Endothelial cell of umbilical vein (primary cell): ENCODE measurements around the gene LFNG. TPM values are rescaled to one million over a fixed set of nuclear protein-coding genes. Genes with fewer than 3 reads are reported as not detected.

Experiments
- BruUV-seq: library from RNA; stranded (reverse); fragments of 400-500 nt; replicated peaks from 2 replicates; lab custom pipeline; 2021; lab: Mats Ljungman, UMichigan
- CTCF ChIA-PET: fragments of 300-600, 350-600 bp; sonication (Branson Sonifier 250); formaldehyde crosslinking; loops from one replicate; lab custom pipeline; 2021; ENCODE audit warnings: antibody characterized with exemption, inconsistent platforms; lab: Charles Lee
- POLR2A ChIA-PET: fragments of 300-600, 350-600 bp; sonication (Branson Sonifier 250); formaldehyde crosslinking; loops from one replicate; lab custom pipeline; 2021; ENCODE audit warnings: antibody characterized with exemption, inconsistent platforms; lab: Charles Lee
- DNase-seq: peaks from one replicate; pipeline ENCODE4 v3.0.0-alpha.2; 2011; ENCODE audit warnings: low read depth, low spot score
- FAIRE-seq: peaks from 2 replicates; lab custom pipeline; 2011; peaks lifted over from hg19 to GRCh38; lab: Jason Lieb, UNC
- H2AFZ ChIP-seq: 2 replicates; pipeline ENCODE4 v1.6.0; 2012; ENCODE audit warnings: low read depth, low read length, control low read depth, inconsistent platforms
- H3K27ac ChIP-seq: 2 replicates; pipeline ENCODE4 v1.5.1; 2011; ENCODE audit warnings: low read depth, mild to moderate bottlenecking, control low read depth, low read length, moderate library complexity; ENCODE audit not compliant: insufficient read depth
- H3K27me3 ChIP-seq, 2 experiments: 2 replicates each; pipeline versions ENCODE4 v1.6.0 to v1.6.1; 2011; ENCODE audit warnings: low read length in 2 of 2, mixed read lengths in 1 of 2; ENCODE audit not compliant: control insufficient read depth in 2 of 2, insufficient read depth in 2 of 2
- H3K36me3 ChIP-seq, 2 experiments: 2 replicates in 1 of 2; 3 replicates in 1 of 2; pipeline ENCODE4 v1.5.1; 2011; ENCODE audit warnings: low read length in 2 of 2, mild to moderate bottlenecking in 1 of 2, moderate library complexity in 1 of 2; ENCODE audit not compliant: control insufficient read depth in 2 of 2, insufficient read depth in 2 of 2; ENCODE audit errors: extremely low read depth in 1 of 2
- H3K4me1 ChIP-seq: 3 replicates; pipeline ENCODE4 v1.5.1; 2011; ENCODE audit warnings: mild to moderate bottlenecking, low read length; ENCODE audit not compliant: control insufficient read depth, insufficient read depth; ENCODE audit errors: extremely low read depth
- H3K4me2 ChIP-seq: 2 replicates; pipeline ENCODE4 v1.6.1; 2011; ENCODE audit warnings: low read length, control low read depth, mixed read lengths; ENCODE audit not compliant: insufficient read depth
- H3K4me3 ChIP-seq, 3 experiments: fragments of 200-600 bp in 1 of 3; sonication (generic), shearing (Covaris generic) in 1 of 3; replicated peaks in 1 of 3; 2 replicates each; pipeline ENCODE4 v1.5.1; 2011 to 2016; ENCODE audit warnings: control low read depth in 3 of 3, low read length in 3 of 3, mild to moderate bottlenecking in 2 of 3, inconsistent platforms in 1 of 3, low read depth in 1 of 3, moderate library complexity in 1 of 3; ENCODE audit not compliant: insufficient read depth in 1 of 3
- H3K79me2 ChIP-seq: 2 replicates; pipeline ENCODE4 v1.6.0; 2012; ENCODE audit warnings: low read length, inconsistent platforms; ENCODE audit not compliant: control insufficient read depth, insufficient read depth
- H3K9ac ChIP-seq: replicated peaks from 2 replicates; pipeline ENCODE3; 2011; ENCODE audit warnings: low read length, control low read depth; ENCODE audit not compliant: insufficient read depth; ENCODE audit errors: extremely low read depth
- H3K9me1 ChIP-seq: replicated peaks from 3 replicates; pipeline ENCODE4 v1.6.0; 2011; ENCODE audit warnings: mild to moderate bottlenecking, low read length; ENCODE audit not compliant: control insufficient read depth, insufficient read depth; ENCODE audit errors: extremely low read depth
- H3K9me3 ChIP-seq: replicated peaks from 2 replicates; pipeline ENCODE4 v1.5.1; 2012; ENCODE audit warnings: low read length, inconsistent platforms; ENCODE audit not compliant: control insufficient read depth, insufficient read depth
- H4K20me1 ChIP-seq: replicated peaks from 2 replicates; pipeline ENCODE3; 2011; ENCODE audit warnings: mild to moderate bottlenecking, low read length; ENCODE audit not compliant: control insufficient read depth, insufficient read depth; ENCODE audit errors: extremely low read depth
- CTCF ChIP-seq, 2 donors: IDR thresholded peaks; 1 replicate in 1 of 2; 2 replicates in 1 of 2; pipeline ENCODE4 v1.5.1; 2011; ENCODE audit warnings: low read length in 2 of 2, mild to moderate bottlenecking in 2 of 2, moderate library complexity in 2 of 2, control low read depth in 1 of 2, inconsistent platforms in 1 of 2, low read depth in 1 of 2; ENCODE audit not compliant: insufficient read depth in 1 of 2; ENCODE audit errors: extremely low read depth in 1 of 2
- EZH2 ChIP-seq: IDR thresholded peaks from 2 replicates; pipeline ENCODE4 v1.6.1; 2012; ENCODE audit warnings: borderline replicate concordance, low read depth, mild to moderate bottlenecking, moderate library complexity, low read length, inconsistent platforms; ENCODE audit not compliant: severe bottlenecking
- FOS ChIP-seq: IDR thresholded peaks from 2 replicates; pipeline ENCODE4 v1.6.1; 2011; ENCODE audit warnings: mild to moderate bottlenecking, low read length, moderate library complexity, borderline replicate concordance; ENCODE audit not compliant: insufficient read depth
- GATA2 ChIP-seq: IDR thresholded peaks from 2 replicates; pipeline ENCODE4 v1.7.0; 2011; ENCODE audit warnings: low read depth, mild to moderate bottlenecking, moderate library complexity, mixed read lengths, low read length; ENCODE audit not compliant: insufficient read length, insufficient read depth
- JUN ChIP-seq: IDR thresholded peaks from 2 replicates; pipeline ENCODE4 v1.6.1; 2011; ENCODE audit warnings: borderline replicate concordance, low read depth; ENCODE audit not compliant: insufficient read length, insufficient read depth
- MAX ChIP-seq: IDR thresholded peaks from 2 replicates; pipeline ENCODE4 v1.6.1; 2011; ENCODE audit not compliant: insufficient read depth, insufficient read length
- MYC ChIP-seq: IDR thresholded peaks from one replicate; pipeline ENCODE4 v1.6.1; 2011; ENCODE audit warnings: mild to moderate bottlenecking, low read depth, low read length
- POLR2A ChIP-seq: IDR thresholded peaks from 2 replicates; pipeline ENCODE4 v1.6.1; 2012; ENCODE audit warnings: low read depth, mild to moderate bottlenecking, control low read depth, low read length
- POLR2AphosphoS5 ChIP-seq: IDR thresholded peaks from 2 replicates; pipeline ENCODE4 v1.6.1; 2012; ENCODE audit warnings: low read depth, mild to moderate bottlenecking, control low read depth, low read length, moderate library complexity; ENCODE audit not compliant: insufficient read depth
- dilution Hi-C: fragments of 300-500 bp; cut with MboI; formaldehyde crosslinking; loops from one replicate; pipeline ENCODE4 v1.15.0; 2019; ENCODE audit warnings: low sequenced_read_pairs; ENCODE audit not compliant: extremely low pct_ligation_motif_present
- intact Hi-C: fragments of 100-400 bp; cut with micrococcal nuclease; formaldehyde crosslinking; loops from one replicate; pipeline ENCODE4 v1.10.0; 2022
- polyA plus RNA-seq, 4 experiments: library from polyadenylated mRNA; depleted of rRNA in 3 of 4; stranded (reverse) in 3 of 4; unstranded in 1 of 4; fragments of >200 nt; gene quantifications; 2 replicates each; pipeline versions ENCODE4 v1.2.1 to v1.2.3, GENCODE V29; 2011 to 2012; ENCODE audit warnings: missing spikeins in 1 of 4
- total RNA-seq: library from RNA; stranded (reverse); gene quantifications from 2 replicates; pipeline ENCODE4 v1.2.3, GENCODE V29; 2021

Gene LFNG
- total and polyA plus RNA-seq, 2 donors (not counting 3 experiments of a cell fraction or from before 2014, with no cell fraction given), result 12.6 to 13.1 TPM

- no peaks in the 10 kb centered on the region for H3K9me3 ChIP-seq
- no peaks in the 10 kb centered on the region for H3K36me3 ChIP-seq
- no peaks in the 10 kb centered on the region for H4K20me1 ChIP-seq
- no peaks in the 10 kb centered on the region for H3K9me1 ChIP-seq
- FAIRE-seq (no peak), DNase-seq (no peak)
- H3K4me2 ChIP-seq, result no peak overlapping the region
- peaks cover 20% of the 10 kb centered on the region for H3K4me1 ChIP-seq
- no peaks in the 10 kb centered on the region for H3K27me3 ChIP-seq
- H3K9ac ChIP-seq, result no peak overlapping the region
- CTCF ChIA-PET, result interaction anchor here (1.5 kb wide), 1 partner anchor 32 kb away, joined by 3 read pairs; no protein-coding TSS in a partner anchor
- TF ChIP-seq POLR2AphosphoS5 (no peak), EZH2 (no peak), CTCF (IDR thresholded peaks at IDR 0.05; ENCODE audit: extremely low read depth in 1 of 2, insufficient read depth in 1 of 2, low read depth in 1 of 2, low read length in 2 of 2) (no peak), POLR2A (no peak), JUN (no peak), MYC (no peak), FOS (no peak), GATA2 (no peak), MAX (no peak)
- dilution Hi-C loops, result no loop called here
- no peaks in the 10 kb centered on the region for H3K79me2 ChIP-seq
- POLR2A ChIA-PET, result no interaction called here
- H3K27ac ChIP-seq, result no peak overlapping the region
- no TSS peak for BruUV-seq
- no peak overlapping the region for H3K4me3 ChIP-seq
- peak overlapping the region; percentile 67 for H2AFZ ChIP-seq
- intact Hi-C loops, result no loop called here
These were observed 9.3 kb upstream of the LFNG start for GRCh38 chr7:2510130-2510776.
